Astrocyte (in vitro differentiated cells and primary cell): Measurements from ENCODE around the gene COMT. TPM values are rescaled to one million over a fixed set of nuclear protein-coding genes. Genes with fewer than 3 reads are reported as not detected.

Experiments used
- DNase-seq: peaks from one replicate; pipeline ENCODE4 v3.0.0-alpha.2; 2010; ENCODE audit warnings: low read depth
- FAIRE-seq: peaks from 2 replicates; lab custom pipeline; 2011; peaks lifted over from hg19 to GRCh38; lab: Jason Lieb, UNC
- H2AFZ ChIP-seq: 2 replicates; pipeline ENCODE4 v1.6.0; 2012; ENCODE audit warnings: low read depth, low read length, inconsistent platforms
- H3K27ac ChIP-seq: 2 replicates; pipeline ENCODE4 v1.5.1; 2011; ENCODE audit warnings: low read depth, low read length, inconsistent platforms
- H3K27me3 ChIP-seq: 2 replicates; pipeline ENCODE4 v1.6.0; 2011; ENCODE audit warnings: low read length, inconsistent platforms; ENCODE audit not compliant: insufficient read depth
- H3K36me3 ChIP-seq: 2 replicates; pipeline ENCODE4 v1.5.1; 2011; ENCODE audit warnings: low read length, inconsistent platforms; ENCODE audit not compliant: insufficient read depth
- H3K4me1 ChIP-seq: 2 replicates; pipeline ENCODE4 v1.5.1; 2011; ENCODE audit warnings: low read length, inconsistent platforms; ENCODE audit not compliant: insufficient read depth
- H3K4me2 ChIP-seq: 2 replicates; pipeline ENCODE4 v1.6.0; 2012; ENCODE audit warnings: low read length, inconsistent platforms
- H3K4me3 ChIP-seq: 2 replicates; pipeline ENCODE4 v1.5.1; 2011; ENCODE audit warnings: low read depth, mild to moderate bottlenecking, low read length, inconsistent platforms; ENCODE audit not compliant: insufficient read depth
- H3K79me2 ChIP-seq: 2 replicates; pipeline ENCODE4 v1.6.0; 2012; ENCODE audit warnings: mild to moderate bottlenecking, low read length, inconsistent platforms; ENCODE audit not compliant: insufficient read depth
- H3K9ac ChIP-seq: 2 replicates; pipeline ENCODE4 v1.6.0; 2012; ENCODE audit warnings: mild to moderate bottlenecking, low read length, inconsistent platforms
- H3K9me3 ChIP-seq: 2 replicates; pipeline ENCODE4 v1.5.1; 2012; ENCODE audit warnings: low read depth, mild to moderate bottlenecking, low read length, inconsistent platforms; ENCODE audit not compliant: insufficient read depth
- H4K20me1 ChIP-seq: 2 replicates; pipeline ENCODE4 v1.6.0; 2012; ENCODE audit warnings: low read length, inconsistent platforms; ENCODE audit not compliant: insufficient read depth
- H3K27ac Mint-ChIP-seq: one replicate; pipeline ENCODE4 v1.8.0; 2021; ENCODE audit warnings: mild to moderate bottlenecking, mixed read lengths; ENCODE audit not compliant: unreplicated experiment
- H3K27me3 Mint-ChIP-seq: one replicate; pipeline ENCODE4 v1.8.0; 2021; ENCODE audit warnings: low read depth, mixed read lengths; ENCODE audit not compliant: unreplicated experiment
- H3K36me3 Mint-ChIP-seq: one replicate; pipeline ENCODE4 v1.8.0; 2021; ENCODE audit warnings: low read depth, mixed read lengths; ENCODE audit not compliant: unreplicated experiment
- H3K4me1 Mint-ChIP-seq: one replicate; pipeline ENCODE4 v1.8.0; 2021; ENCODE audit warnings: low read depth, mixed read lengths; ENCODE audit not compliant: unreplicated experiment
- H3K4me3 Mint-ChIP-seq: one replicate; pipeline ENCODE4 v1.8.0; 2021; ENCODE audit warnings: mild to moderate bottlenecking, moderate library complexity, mixed read lengths; ENCODE audit not compliant: unreplicated experiment
- H3K9me3 Mint-ChIP-seq: one replicate; pipeline ENCODE4 v1.8.0; 2021; ENCODE audit warnings: mild to moderate bottlenecking, mixed read lengths; ENCODE audit not compliant: unreplicated experiment
- CTCF ChIP-seq: IDR thresholded peaks from 2 replicates; pipeline ENCODE4 v1.5.1; 2011; ENCODE audit warnings: low read depth, mild to moderate bottlenecking, inconsistent platforms, low read length, moderate library complexity; ENCODE audit not compliant: insufficient read depth
- EZH2 ChIP-seq: IDR thresholded peaks from 2 replicates; pipeline ENCODE4 v1.6.1; 2012; ENCODE audit warnings: mild to moderate bottlenecking, low read length, inconsistent platforms; ENCODE audit not compliant: insufficient read depth
- total RNA-seq: library from RNA; stranded (reverse); gene quantifications from 2 replicates; pipeline ENCODE4 v1.2.1, GENCODE V29; 2021

Gene COMT
- total RNA-seq, 1 donor from 2014 or later, result 116 TPM

- Mint-ChIP-seq H3K4me3 (no peak overlapping the region), H3K27ac (no peak overlapping the region), H3K27me3 (peaks cover 1% of the 10 kb centered on the region), H3K36me3 (peaks cover 4% of the 10 kb centered on the region), H3K9me3 (peaks cover 1% of the 10 kb centered on the region), H3K4me1 (peaks cover 13% of the 10 kb centered on the region)
- peaks cover 19% of the 10 kb centered on the region for H3K4me1 ChIP-seq
- H4K20me1 ChIP-seq, result no peaks in the 10 kb centered on the region
- peaks cover 6% of the 10 kb centered on the region for H3K27me3 ChIP-seq
- H3K36me3 ChIP-seq, result no peaks in the 10 kb centered on the region
- no peaks in the 10 kb centered on the region for H3K79me2 ChIP-seq
- no peak overlapping the region for H3K27ac ChIP-seq
- H3K9ac ChIP-seq, result no peak overlapping the region
- no peak overlapping the region for H3K4me3 ChIP-seq
- DNase-seq (no peak), FAIRE-seq (no peak)
- no peak overlapping the region for H3K4me2 ChIP-seq
- peak overlapping the region; percentile 61 for H2AFZ ChIP-seq
- no peaks in the 10 kb centered on the region for H3K9me3 ChIP-seq
- TF ChIP-seq EZH2 (no peak), CTCF (no peak)
Observed at GRCh38 chr22:19998232-19998951, 56.8 kb downstream of the COMT start.

GRCh38 chr22:19998991-19999820 lies 57.6 kb downstream of the COMT start:
- FAIRE-seq (no peak), DNase-seq (peak; percentile 20)
- Mint-ChIP-seq H3K4me3 (no peak overlapping the region), H3K36me3 (peaks cover 4% of the 10 kb centered on the region), H3K9me3 (peaks cover 4% of the 10 kb centered on the region), H3K4me1 (peaks cover 13% of the 10 kb centered on the region), H3K27me3 (peaks cover 1% of the 10 kb centered on the region), H3K27ac (no peak overlapping the region)
- H3K9me3 ChIP-seq, result peaks cover 2% of the 10 kb centered on the region
- H3K9ac ChIP-seq, result no peak overlapping the region
- peaks cover 6% of the 10 kb centered on the region for H3K27me3 ChIP-seq
- H3K4me3 ChIP-seq, result no peak overlapping the region
- peaks cover 19% of the 10 kb centered on the region for H3K4me1 ChIP-seq
- no peaks in the 10 kb centered on the region for H3K36me3 ChIP-seq
- H4K20me1 ChIP-seq, result no peaks in the 10 kb centered on the region
- H3K4me2 ChIP-seq, result no peak overlapping the region
- TF ChIP-seq EZH2, result no peak
- TF ChIP-seq CTCF, result no peak
- no peak overlapping the region for H3K27ac ChIP-seq
- no peaks in the 10 kb centered on the region for H3K79me2 ChIP-seq
- H2AFZ ChIP-seq, result no peak overlapping the region
